Activated naive CD8-positive, alpha-beta T cell treated with anti-CD3 and anti-CD28 coated beads, Interleukin-2, amount 10 ng/mL, durations not matched to agents 7 days and 5 days (primary cell): ENCODE measurements around the gene AGO4. TPM values are rescaled to one million over a fixed set of nuclear protein-coding genes. Genes with fewer than 3 reads are reported as not detected.

Experiments
- total RNA-seq, 2 experiments: library from RNA; stranded (reverse); gene quantifications; one replicate each; pipeline ENCODE4 v1.2.3, GENCODE V29; 2021

AGO4 gene
- total RNA-seq, 2 experiments from 2014 or later, result 18.6 to 23.9 TPM

Other genes with a start within 250 kb of the AGO4 start
- 1 to 10 TPM; 1.2 to 1.8 TPM for gene TFAP2E, start 234.7 kb upstream of the AGO4 start, total RNA-seq
- 10 to 100 TPM; 55.1 to 58.0 TPM for gene PSMB2, start 166.5 kb upstream of the AGO4 start, total RNA-seq
- 10 to 100 TPM; 12.3 to 13.7 TPM for gene C1orf216, start 89.1 kb upstream of the AGO4 start, total RNA-seq
- 10 to 100 TPM; 49.6 to 49.7 TPM for gene CLSPN, start 38.0 kb upstream of the AGO4 start, total RNA-seq
- gene AGO1, start 75.2 kb downstream of the AGO4 start, total RNA-seq, result 10 to 100 TPM; 24.0 to 24.8 TPM
- gene AGO3, start 123.1 kb downstream of the AGO4 start, total RNA-seq, result 10 to 100 TPM; 26.5 to 34.0 TPM